Memory B cell (primary cell): Measurements from ENCODE around the gene SNX33.
A peak's percentile ranks its signal among the peaks of the same experiment; 100 is the strongest.

Experiments used
- ATAC-seq: fragments of 150-1000 bp; cut with Tn5 transposase; 2 replicates; pipeline ENCODE4 v1.10.0; 2021; ENCODE audit warnings: low read depth, mild to moderate bottlenecking, moderate library complexity
- DNase-seq, 2 donors: peaks; one replicate each; pipeline ENCODE4 v3.0.0; 2022; ENCODE audit warnings: low spot score in 2 of 2
- H3K27ac Mint-ChIP-seq: one replicate; pipeline ENCODE4 v1.8.0; 2022; ENCODE audit warnings: mild to moderate bottlenecking, moderate library complexity, mixed read lengths
- H3K27me3 Mint-ChIP-seq: one replicate; pipeline ENCODE4 v1.8.0; 2022; ENCODE audit warnings: mixed read lengths
- H3K36me3 Mint-ChIP-seq: one replicate; pipeline ENCODE4 v1.8.0; 2022; ENCODE audit warnings: mild to moderate bottlenecking, mixed read lengths
- H3K4me1 Mint-ChIP-seq: one replicate; pipeline ENCODE4 v1.8.0; 2022; ENCODE audit warnings: mixed read lengths
- H3K4me3 Mint-ChIP-seq: one replicate; pipeline ENCODE4 v1.8.0; 2022; ENCODE audit warnings: mild to moderate bottlenecking, moderate library complexity, mixed read lengths
- H3K9me3 Mint-ChIP-seq: one replicate; pipeline ENCODE4 v1.8.0; 2022; ENCODE audit warnings: mixed read lengths

The SNX33 gene

DNA sequence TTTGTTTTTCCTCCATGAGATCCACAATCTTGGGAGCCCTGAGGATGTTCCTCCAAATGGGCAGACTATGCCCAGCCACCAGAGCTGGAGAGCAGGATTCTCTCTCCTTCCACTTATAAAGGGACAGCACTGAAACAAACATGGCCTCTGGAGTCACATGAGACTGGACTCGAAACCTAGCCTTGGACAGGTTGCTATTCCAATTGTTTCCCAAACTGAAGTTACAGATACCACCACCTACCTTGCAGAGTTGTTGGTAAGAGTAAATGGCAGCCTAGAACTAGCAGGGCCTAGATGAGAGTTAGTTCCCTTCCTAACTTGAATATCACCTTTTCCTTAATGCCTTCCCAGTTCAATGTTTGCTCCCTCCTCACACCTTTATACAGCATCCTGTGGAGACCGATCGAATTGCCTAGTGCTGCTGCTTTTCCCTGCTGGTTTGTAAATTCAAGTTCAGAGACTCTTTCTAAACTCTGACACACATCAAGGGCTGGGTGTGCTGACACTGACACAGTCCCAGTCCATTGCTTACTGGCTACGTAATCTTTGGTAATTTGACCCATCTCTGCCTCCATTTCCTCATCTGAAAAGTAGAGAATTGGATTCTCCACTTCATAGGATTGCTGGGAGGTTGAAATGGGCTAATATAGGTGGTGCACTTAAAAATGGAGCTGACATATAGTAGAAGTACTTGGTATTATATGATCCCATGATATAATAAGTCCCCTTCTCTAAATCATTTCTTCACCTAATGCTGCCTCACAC, 10.3 kb upstream of the SNX33 start:
- peaks cover 34% of the 10 kb centered on the region for H3K4me1 Mint-ChIP-seq

DNA sequence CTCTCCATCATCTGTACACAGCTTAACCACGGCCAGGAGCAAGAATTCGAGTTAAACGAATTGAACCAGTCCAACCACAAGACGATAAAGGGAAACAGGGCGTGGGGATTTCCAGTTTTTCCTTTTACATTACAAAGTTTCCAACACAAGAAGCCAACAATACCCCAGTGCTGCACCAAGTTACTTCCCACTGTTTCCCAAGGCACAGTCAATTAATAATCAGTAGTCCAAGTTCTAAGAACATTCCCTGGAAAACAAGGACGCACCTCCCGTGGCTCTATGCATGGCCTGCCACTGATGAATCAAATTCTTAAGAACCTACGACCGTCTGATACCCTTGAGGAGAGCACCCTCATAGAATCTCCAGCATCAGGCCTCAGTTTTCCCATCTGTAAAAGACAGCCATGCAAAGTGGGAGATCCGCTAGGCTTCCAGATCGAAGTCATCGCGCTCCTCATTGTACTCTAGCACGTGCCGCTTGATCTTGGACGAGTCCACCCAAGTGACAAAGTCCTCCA, 8.5 kb upstream of the SNX33 start:
- DNase-seq (no peak), ATAC-seq (no peak)
- peaks cover 5% of the 10 kb centered on the region for H3K36me3 Mint-ChIP-seq
- H3K27ac Mint-ChIP-seq: peak overlapping the region; percentile 93
- peaks cover 36% of the 10 kb centered on the region for H3K4me1 Mint-ChIP-seq
- no peaks in the 10 kb centered on the region for H3K9me3 Mint-ChIP-seq
- H3K4me3 Mint-ChIP-seq: peak overlapping the region; percentile 92
- H3K27me3 Mint-ChIP-seq: no peaks in the 10 kb centered on the region

More for the DNA sequence above, 10.3 kb upstream of the SNX33 start:
- Mint-ChIP-seq H3K27me3 (no peaks in the 10 kb centered on the region), H3K36me3 (peaks cover 2% of the 10 kb centered on the region), H3K4me3 (no peak overlapping the region), H3K27ac (no peak overlapping the region), H3K9me3 (no peaks in the 10 kb centered on the region)
- no peak for DNase-seq
- ATAC-seq: no peak

DNA sequence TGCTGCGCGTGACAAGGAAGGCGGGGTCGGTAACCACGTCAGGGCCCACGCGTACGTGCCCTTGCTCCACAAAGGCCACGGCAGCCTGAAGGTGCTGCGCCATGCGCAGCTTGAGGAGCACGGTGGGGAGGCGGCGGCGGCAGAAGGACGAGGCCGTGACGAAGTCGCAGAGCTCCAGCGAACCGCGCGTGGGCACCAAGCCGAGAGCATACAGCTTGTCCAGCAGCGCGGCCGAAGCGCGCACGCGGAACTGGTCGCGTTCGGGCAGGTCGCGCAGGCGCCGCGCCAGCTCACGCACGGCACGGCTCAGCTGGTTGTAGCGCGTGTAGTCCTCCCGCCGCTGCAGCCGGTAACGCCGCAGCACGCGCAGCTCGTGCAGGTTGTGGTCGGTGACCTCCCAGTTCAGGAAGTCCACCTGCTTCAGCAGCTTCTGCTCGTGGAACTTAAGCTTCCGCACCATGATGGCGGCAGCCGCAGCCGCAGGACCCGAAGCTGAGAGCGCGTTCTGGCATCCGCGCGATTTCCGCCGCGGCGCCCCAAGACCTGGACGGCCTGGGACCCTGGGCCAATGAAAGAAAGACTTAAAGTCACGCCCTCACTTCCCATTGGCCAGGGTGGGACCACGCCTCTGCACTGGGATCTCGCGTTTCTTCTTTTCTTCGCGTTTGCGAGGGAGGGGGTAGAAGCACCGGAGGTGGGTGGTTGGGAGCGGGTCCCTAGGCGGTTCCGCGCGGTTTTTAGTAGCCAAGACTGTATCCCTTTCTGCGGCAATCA, 7.8 kb upstream of the SNX33 start, which contains the start of gene IMP3:
Gene IMP3, minus strand, starts transcription at position 516 of the 774 bp plus-strand sequence. Its CDS starts 56 bp downstream, at position 460.
- Mint-ChIP-seq H3K27me3 (no peaks in the 10 kb centered on the region), H3K27ac (peak within 1 kb of the TSS; percentile 93), H3K9me3 (no peaks in the 10 kb centered on the region), H3K4me1 (peaks cover 36% of the 10 kb centered on the region), H3K4me3 (peak within 1 kb of the TSS; percentile 92), H3K36me3 (peaks cover 5% of the 10 kb centered on the region)
- ATAC-seq (peak; percentile 88), DNase-seq (peak; percentile 83 to 89)

DNA sequence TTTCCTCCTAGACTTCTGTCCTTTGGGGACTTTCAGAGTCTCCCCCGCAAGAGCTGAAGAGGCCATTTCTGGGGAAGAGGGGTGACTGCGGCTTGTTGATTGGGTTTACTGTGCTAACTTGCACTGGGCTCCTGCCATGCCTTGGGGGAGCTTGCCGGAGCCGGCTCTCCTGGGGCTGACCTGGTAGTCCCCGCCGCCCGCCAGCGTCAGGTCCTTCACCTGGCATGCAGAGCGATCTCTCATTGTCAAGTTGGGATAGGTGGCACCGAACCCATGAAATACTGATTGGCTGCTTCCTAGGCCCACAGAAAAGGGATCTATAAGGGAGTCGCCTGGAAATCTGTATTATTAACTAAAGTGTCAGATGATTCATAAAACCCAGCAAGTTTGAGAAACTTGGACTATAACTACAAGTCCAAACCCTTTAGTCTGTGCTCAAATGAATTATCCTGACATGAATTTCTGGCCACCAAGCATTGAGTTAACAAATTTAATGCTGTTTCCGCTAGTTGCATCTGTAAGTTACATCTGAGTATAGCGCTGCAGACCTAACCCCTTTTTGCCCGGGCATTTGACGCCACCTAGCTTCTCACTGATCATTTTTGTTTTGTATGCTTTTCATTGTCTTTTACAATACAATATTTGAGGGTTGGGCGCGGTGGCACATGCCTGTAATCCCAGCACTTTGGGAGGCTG, 7.1 kb upstream of the SNX33 start:
- peak overlapping the region; percentile 93 for H3K27ac Mint-ChIP-seq
- H3K9me3 Mint-ChIP-seq: no peaks in the 10 kb centered on the region
- peaks cover 5% of the 10 kb centered on the region for H3K36me3 Mint-ChIP-seq
- H3K27me3 Mint-ChIP-seq: no peaks in the 10 kb centered on the region
- H3K4me3 Mint-ChIP-seq: peak overlapping the region; percentile 92
- peaks cover 36% of the 10 kb centered on the region for H3K4me1 Mint-ChIP-seq
- ATAC-seq (peak; percentile 29), DNase-seq (no peak)

DNA sequence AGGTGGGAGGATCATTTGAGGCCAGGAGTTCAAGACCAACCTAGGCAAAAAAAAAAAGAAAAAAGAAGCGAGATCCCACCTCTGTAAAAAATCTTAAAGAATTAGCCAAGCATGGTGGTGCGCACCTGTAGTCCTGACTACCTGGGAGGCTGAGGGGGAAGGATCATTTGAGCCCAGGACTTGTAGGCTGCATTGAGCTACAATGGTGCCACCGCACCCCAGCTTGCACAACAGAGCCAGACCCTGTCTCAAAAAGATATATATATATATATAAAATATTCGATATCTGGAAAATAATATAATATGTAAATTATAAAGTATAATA, 6.6 kb upstream of the SNX33 start:
- peak overlapping the region; percentile 92 for H3K4me3 Mint-ChIP-seq
- H3K27me3 Mint-ChIP-seq: no peaks in the 10 kb centered on the region
- DNase-seq (no peak), ATAC-seq (no peak)
- peaks cover 34% of the 10 kb centered on the region for H3K4me1 Mint-ChIP-seq
- no peak overlapping the region for H3K27ac Mint-ChIP-seq
- H3K36me3 Mint-ChIP-seq: peaks cover 3% of the 10 kb centered on the region
- H3K9me3 Mint-ChIP-seq: no peaks in the 10 kb centered on the region

DNA sequence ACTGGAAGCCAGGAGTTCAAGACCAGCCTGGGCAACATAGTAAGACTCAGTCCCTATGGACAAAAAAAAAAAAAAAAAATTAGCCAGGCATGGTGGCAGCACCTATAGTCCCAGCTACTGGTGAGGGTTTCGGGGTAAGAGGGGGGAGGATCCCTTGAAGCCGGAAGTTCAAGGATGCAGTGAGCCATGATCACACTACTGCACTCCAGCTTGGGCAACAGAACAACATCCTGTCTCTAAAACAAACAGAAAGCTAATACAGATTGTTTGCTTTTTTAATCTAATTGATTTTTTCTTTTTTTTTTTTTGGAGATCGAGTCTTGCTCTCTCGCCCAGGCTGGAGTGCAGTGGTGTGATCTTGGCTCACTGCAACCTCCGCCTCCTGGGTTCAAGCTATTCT, 6.1 kb upstream of the SNX33 start:
- no peak for DNase-seq
- no peak for ATAC-seq
- H3K4me3 Mint-ChIP-seq: no peak overlapping the region
- peaks cover 31% of the 10 kb centered on the region for H3K4me1 Mint-ChIP-seq
- H3K27ac Mint-ChIP-seq: no peak overlapping the region
- H3K36me3 Mint-ChIP-seq: peaks cover 2% of the 10 kb centered on the region
- H3K27me3 Mint-ChIP-seq: no peaks in the 10 kb centered on the region
- no peaks in the 10 kb centered on the region for H3K9me3 Mint-ChIP-seq

DNA sequence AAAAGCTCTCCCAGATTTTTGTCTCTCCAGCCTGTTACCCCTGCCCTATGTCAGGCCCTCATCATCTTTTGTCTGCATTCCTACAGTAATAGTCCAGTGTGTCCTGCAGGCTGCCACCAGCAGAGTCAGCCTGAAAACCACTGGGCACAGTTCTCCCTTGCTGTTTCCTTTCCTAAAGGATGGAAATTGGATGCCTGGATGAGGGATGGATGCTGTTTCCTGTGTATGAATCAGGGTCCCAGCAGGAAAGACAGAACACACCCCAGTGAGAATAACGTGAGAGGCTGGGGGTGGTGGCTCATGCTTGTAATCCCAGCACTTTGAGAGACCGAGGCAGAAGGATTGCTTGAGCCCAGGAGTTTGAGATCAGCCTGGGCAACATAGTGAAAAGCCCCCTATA, 3.3 kb upstream of the SNX33 start:
- DNase-seq (no peak), ATAC-seq (no peak)
- H3K27me3 Mint-ChIP-seq: no peaks in the 10 kb centered on the region
- no peaks in the 10 kb centered on the region for H3K9me3 Mint-ChIP-seq
- no peak overlapping the region for H3K4me3 Mint-ChIP-seq
- H3K27ac Mint-ChIP-seq: no peak overlapping the region
- H3K4me1 Mint-ChIP-seq: peaks cover 19% of the 10 kb centered on the region
- peaks cover 2% of the 10 kb centered on the region for H3K36me3 Mint-ChIP-seq

DNA sequence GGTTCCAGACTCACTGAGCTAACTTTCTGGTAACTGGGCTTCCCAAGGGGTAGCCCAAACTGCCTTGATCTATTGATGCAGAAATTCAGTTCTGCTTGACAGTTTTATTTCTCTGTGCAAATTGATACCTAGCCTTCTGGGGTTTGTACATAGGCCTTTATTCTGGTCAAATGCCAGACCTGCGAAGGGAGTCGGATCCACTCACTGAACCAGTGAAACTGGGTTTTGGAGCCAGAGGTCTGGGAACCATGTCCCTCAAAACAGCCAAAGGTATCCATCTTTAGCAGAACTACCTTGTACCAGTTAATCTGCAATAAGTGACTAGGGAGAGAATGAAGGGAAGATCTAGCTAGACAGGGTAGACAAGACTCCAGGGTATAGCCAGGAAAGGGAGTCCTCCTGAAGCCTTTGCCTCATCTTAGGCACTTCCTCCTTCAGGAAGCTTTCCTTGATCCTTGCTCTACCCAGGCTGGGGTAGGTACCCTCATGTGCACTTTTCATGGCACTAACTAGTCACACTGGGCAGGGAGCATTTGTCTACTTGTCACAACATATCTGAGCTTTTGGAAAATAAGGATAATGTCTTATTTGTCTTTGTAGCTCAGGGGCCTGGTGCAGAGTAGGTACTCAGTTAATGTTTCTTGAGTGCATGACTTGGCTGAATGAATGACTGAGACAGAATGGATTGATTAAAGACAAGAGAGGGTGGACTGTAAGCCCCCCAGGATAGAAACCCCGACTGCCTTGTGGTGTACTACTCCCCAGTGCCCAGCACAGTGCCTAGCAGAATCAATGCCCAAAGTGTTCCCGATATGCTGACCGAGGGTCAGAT, 1.4 kb upstream of the SNX33 start:
- ATAC-seq (no peak), DNase-seq (no peak)
- H3K36me3 Mint-ChIP-seq: peaks cover 2% of the 10 kb centered on the region
- no peak overlapping the region for H3K27ac Mint-ChIP-seq
- H3K9me3 Mint-ChIP-seq: no peaks in the 10 kb centered on the region
- peak overlapping the region; percentile 84 for H3K4me3 Mint-ChIP-seq
- no peaks in the 10 kb centered on the region for H3K27me3 Mint-ChIP-seq
- peaks cover 10% of the 10 kb centered on the region for H3K4me1 Mint-ChIP-seq

DNA sequence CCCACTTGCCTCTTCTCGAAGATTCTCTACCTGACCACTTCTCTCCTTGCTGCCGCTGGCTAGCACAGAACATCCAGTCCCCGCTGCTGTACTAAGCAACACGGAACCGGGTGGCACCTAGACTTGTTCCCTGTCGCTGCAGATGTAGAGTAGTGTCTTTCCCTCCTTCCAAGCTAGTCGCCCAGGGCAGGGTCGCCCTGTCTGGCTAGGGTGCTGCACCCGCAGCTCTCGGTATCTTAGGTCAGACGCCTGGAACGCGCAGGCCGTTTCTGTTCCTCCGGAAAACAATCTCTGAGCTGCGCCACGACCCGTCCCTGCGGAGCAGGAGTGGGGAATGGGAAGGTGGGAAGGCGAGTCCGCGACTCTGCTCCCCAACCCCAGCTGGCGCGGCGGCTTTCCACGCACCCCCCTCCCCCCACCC, 758 bp upstream of the SNX33 start:
- peaks cover 10% of the 10 kb centered on the region for H3K4me1 Mint-ChIP-seq
- H3K27me3 Mint-ChIP-seq: no peaks in the 10 kb centered on the region
- no peak overlapping the region for H3K27ac Mint-ChIP-seq
- H3K9me3 Mint-ChIP-seq: no peaks in the 10 kb centered on the region
- peak in 1 of 2 donors; percentile 25 for DNase-seq
- peaks cover 2% of the 10 kb centered on the region for H3K36me3 Mint-ChIP-seq
- ATAC-seq: peak; percentile 39
- peak overlapping the region; percentile 84 for H3K4me3 Mint-ChIP-seq

DNA sequence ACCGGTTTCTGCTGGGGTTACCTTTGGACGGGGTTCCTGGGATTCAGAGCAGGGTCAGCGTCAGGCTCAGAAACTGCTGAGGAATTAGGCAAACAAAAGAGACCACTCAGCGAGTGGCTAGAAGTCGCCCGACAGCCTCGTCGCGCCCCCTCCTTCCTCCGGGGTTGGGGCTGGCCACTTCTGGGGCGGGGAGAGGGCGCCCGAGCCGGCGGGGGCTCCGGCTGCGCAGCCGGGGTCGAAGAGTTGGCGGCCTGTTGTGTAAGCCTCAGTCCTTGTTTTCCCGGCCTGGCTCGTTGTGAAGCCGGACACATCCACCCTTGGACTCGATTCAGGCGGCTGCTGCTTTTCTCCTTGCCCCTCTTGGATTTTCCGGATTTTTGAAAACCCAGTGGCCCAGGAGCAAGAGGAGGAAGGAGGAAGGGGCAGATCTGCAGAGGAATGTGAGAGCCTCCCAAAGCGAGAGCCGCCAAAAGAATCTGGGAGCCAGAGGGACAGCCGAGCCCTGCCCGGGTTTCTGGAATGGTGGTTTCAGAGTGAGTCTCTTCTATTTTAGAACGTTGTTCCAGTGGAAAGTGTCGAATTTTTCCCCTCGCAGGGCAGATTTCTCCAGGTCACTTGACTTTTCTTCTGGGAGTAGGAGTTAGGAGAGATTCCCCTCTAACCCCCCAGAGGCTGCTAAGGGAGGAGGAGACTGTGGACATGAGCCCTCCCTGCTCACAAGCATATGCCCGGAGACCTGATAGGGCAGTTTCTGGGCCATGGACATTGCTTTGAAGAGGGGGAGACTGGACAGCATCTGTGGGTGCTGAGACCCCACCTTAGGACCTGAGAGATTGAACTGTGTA, 666 bp downstream of the SNX33 start:
- Mint-ChIP-seq H3K27me3 (no peaks in the 10 kb centered on the region), H3K27ac (no peak overlapping the region), H3K4me3 (peak overlapping the region; percentile 73), H3K4me1 (peaks cover 7% of the 10 kb centered on the region), H3K36me3 (peaks cover 2% of the 10 kb centered on the region), H3K9me3 (no peaks in the 10 kb centered on the region)
- ATAC-seq (peak; percentile 17), DNase-seq (no peak)

DNA sequence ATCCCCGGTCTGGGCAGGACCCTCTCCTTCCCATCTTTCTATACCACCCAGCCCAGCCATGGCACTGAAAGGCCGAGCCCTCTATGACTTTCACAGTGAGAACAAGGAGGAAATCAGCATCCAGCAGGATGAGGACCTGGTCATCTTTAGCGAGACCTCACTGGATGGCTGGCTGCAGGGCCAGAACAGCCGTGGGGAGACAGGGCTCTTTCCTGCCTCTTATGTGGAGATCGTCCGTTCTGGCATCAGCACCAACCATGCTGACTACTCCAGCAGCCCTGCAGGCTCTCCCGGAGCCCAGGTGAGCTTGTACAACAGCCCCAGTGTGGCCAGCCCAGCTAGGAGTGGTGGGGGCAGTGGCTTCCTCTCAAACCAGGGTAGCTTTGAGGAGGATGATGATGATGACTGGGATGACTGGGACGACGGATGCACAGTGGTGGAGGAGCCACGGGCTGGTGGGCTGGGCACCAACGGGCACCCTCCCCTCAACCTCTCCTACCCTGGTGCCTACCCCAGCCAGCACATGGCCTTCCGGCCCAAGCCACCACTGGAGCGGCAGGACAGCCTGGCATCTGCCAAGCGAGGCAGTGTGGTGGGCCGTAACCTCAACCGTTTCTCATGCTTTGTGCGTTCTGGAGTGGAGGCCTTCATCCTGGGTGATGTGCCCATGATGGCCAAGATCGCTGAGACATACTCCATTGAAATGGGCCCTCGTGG, 1.5 kb downstream of the SNX33 start:
- H3K27me3 Mint-ChIP-seq: no peaks in the 10 kb centered on the region
- DNase-seq (no peak), ATAC-seq (no peak)
- H3K9me3 Mint-ChIP-seq: no peaks in the 10 kb centered on the region
- no peaks in the 10 kb centered on the region for H3K36me3 Mint-ChIP-seq
- peaks cover 4% of the 10 kb centered on the region for H3K4me1 Mint-ChIP-seq
- no peak overlapping the region for H3K27ac Mint-ChIP-seq
- peak overlapping the region; percentile 19 for H3K4me3 Mint-ChIP-seq

DNA sequence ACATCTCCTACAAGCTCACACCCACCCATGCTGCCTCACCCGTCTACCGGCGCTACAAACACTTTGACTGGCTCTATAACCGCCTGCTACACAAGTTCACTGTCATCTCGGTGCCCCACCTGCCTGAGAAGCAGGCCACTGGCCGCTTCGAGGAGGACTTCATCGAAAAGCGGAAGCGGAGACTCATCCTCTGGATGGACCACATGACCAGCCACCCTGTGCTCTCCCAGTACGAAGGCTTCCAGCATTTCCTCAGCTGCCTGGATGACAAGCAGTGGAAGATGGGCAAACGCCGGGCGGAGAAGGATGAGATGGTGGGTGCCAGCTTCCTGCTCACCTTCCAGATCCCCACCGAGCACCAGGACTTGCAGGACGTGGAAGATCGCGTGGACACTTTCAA, 2.1 kb downstream of the SNX33 start:
- peaks cover 4% of the 10 kb centered on the region for H3K4me1 Mint-ChIP-seq
- H3K36me3 Mint-ChIP-seq: no peaks in the 10 kb centered on the region
- no peaks in the 10 kb centered on the region for H3K9me3 Mint-ChIP-seq
- no peak for DNase-seq
- no peaks in the 10 kb centered on the region for H3K27me3 Mint-ChIP-seq
- no peak overlapping the region for H3K27ac Mint-ChIP-seq
- H3K4me3 Mint-ChIP-seq: no peak overlapping the region
- no peak for ATAC-seq
